ENCODE results near the gene KANSL1.

DNA sequence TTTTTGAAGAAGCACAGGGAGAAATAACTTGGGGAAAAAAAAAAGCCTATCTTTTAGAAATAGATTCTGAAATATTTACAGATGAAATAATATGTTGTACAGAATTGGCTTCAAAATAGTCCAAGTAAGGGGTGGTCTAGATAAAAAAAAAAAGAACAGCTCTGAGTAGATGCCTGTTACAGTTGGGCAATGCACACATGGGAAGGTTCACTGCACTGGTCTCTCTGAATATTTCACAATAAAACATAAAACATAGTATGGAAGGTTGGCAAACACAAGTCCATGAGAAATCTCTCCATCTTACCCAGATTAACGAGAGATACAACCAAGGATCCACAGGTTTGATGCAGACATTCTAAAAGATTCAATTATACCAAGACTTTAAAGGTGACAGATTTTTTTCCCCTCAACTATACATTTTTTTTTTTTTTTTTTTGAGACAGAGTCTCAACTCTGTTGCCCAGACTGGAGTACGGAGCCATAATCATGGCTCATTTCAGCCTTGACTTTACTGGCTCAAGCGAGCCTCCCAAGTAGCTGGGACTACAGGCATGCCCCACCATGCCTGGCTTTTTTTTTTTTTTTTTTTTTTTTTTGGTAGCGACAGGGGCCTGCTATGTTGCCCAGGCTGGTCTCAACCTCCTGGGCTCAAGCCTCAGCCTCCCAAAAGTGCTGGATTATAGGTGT is 58.0 kb downstream of the KANSL1 start:
- TF ChIP-seq, protein P1, sequence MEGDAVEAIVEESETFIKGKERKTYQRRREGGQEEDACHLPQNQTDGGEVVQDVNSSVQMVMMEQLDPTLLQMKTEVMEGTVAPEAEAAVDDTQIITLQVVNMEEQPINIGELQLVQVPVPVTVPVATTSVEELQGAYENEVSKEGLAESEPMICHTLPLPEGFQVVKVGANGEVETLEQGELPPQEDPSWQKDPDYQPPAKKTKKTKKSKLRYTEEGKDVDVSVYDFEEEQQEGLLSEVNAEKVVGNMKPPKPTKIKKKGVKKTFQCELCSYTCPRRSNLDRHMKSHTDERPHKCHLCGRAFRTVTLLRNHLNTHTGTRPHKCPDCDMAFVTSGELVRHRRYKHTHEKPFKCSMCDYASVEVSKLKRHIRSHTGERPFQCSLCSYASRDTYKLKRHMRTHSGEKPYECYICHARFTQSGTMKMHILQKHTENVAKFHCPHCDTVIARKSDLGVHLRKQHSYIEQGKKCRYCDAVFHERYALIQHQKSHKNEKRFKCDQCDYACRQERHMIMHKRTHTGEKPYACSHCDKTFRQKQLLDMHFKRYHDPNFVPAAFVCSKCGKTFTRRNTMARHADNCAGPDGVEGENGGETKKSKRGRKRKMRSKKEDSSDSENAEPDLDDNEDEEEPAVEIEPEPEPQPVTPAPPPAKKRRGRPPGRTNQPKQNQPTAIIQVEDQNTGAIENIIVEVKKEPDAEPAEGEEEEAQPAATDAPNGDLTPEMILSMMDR (IDR thresholded peaks at IDR 0.05), result no peak
- TF ChIP-seq POLR2A (IDR thresholded peaks at IDR 0.05) (no peak), POLR2AphosphoS5 (IDR thresholded peaks at IDR 0.05) (no peak)
